GM12891 (cell line): ENCODE data around the gene CSTPP1.

Experiments used
- POLR2A ChIP-seq: IDR thresholded peaks from 2 replicates; pipeline ENCODE4 v1.6.1; 2011; ENCODE audit warnings: low read depth, low read length, control low read depth
- POLR2AphosphoS5 ChIP-seq: IDR thresholded peaks from 2 replicates; pipeline ENCODE4 v1.6.1; 2011; ENCODE audit warnings: low read depth, low read length, control low read depth
- TAF1 ChIP-seq: IDR thresholded peaks from 2 replicates; pipeline ENCODE4 v1.6.1; 2011; ENCODE audit warnings: low read depth, low read length, control low read depth

DNA sequence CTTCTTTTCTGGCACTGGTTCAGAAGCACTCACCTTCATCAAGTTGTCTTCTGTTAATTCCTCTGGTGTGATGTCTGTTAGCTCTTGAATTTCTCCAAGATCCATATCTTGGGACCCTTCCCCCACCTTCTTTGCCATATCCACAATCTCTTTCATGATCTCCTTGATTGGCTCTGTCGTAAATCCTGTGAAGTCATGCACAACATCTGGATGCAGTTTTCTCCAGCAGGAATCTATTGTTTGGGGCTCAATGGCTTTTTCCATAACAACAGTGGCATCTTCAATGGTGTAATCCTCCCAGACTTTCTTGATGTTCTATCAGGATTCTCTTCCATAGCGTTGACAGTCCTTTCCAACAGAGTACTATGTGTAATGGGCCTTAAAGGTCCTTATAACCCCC lies 96.9 kb downstream of the CSTPP1 start:
- TF ChIP-seq POLR2AphosphoS5 (no peak), POLR2A (no peak), TAF1 (no peak)
